ENCODE measurements around the gene MUSTN1. TPM values are rescaled to one million over a fixed set of nuclear protein-coding genes. Genes with fewer than 3 reads are reported as not detected.

Gene MUSTN1
- total RNA-seq, 1 experiment from 2014 or later: not detected

DNA sequence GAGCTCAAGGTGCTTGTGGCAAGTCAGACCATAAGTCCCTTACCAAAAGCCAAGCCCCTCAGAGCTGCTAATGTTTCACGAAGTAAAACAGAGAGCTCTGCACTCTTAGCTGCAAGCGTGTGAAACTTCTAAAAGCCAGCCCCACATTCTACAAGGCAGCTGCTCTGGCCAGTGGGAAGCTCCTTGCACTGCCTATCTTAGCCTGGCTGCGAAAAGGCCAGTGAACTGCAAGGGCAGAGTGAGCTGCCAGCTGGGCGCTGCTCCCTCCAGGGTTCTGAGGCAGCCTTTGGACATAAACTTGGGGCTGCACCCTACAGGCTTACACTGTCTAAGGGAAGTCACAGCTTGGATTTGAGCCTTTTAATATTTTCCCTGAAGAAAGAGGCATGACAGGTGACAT lies 2.2 kb upstream of the MUSTN1 start:
- Histone ChIP-seq H2AFZ (ENCODE audit: low read length) (no peak overlapping the region), H3K9me3 (ENCODE audit: low read length) (no peaks in the 10 kb centered on the region), H3K4me2 (ENCODE audit: low read depth, low read length, poor library complexity, severe bottlenecking) (no peak overlapping the region), H4K20me1 (ENCODE audit: insufficient read depth, low read depth, low read length) (no peaks in the 10 kb centered on the region), H3K27me3 (ENCODE audit: low read length) (no peaks in the 10 kb centered on the region), H3K4me1 (ENCODE audit: low read length) (no peaks in the 10 kb centered on the region), H3K4me3 (ENCODE audit: low read length) (no peak overlapping the region), H3K79me2 (ENCODE audit: low read length) (no peaks in the 10 kb centered on the region), H3K36me3 (ENCODE audit: insufficient read depth, low read length) (no peaks in the 10 kb centered on the region), H3K9ac (ENCODE audit: low read length) (no peak overlapping the region), H3K27ac (ENCODE audit: low read length) (no peak overlapping the region), H3K9me2 (replicated peaks; ENCODE audit: insufficient read depth, low read length) (no peaks in the 10 kb centered on the region)
- DNase-seq: no peak

- H3K9me2 ChIP-seq (replicated peaks; ENCODE audit: insufficient read depth, low read length): no peaks in the 10 kb centered on the region
- no peaks in the 10 kb centered on the region for H3K4me1 ChIP-seq (ENCODE audit: low read length)
- no peak overlapping the region for H3K4me2 ChIP-seq (ENCODE audit: low read depth, low read length, poor library complexity, severe bottlenecking)
- no peaks in the 10 kb centered on the region for H3K79me2 ChIP-seq (ENCODE audit: low read length)
- H3K9me3 ChIP-seq (ENCODE audit: low read length): no peaks in the 10 kb centered on the region
- H4K20me1 ChIP-seq (ENCODE audit: insufficient read depth, low read depth, low read length): no peaks in the 10 kb centered on the region
- no peak overlapping the region for H3K27ac ChIP-seq (ENCODE audit: low read length)
- DNase-seq: no peak
- no peaks in the 10 kb centered on the region for H3K27me3 ChIP-seq (ENCODE audit: low read length)
- no peaks in the 10 kb centered on the region for H3K36me3 ChIP-seq (ENCODE audit: insufficient read depth, low read length)
- H3K9ac ChIP-seq (ENCODE audit: low read length): no peak overlapping the region
- no peak overlapping the region for H2AFZ ChIP-seq (ENCODE audit: low read length)
- no peak overlapping the region for H3K4me3 ChIP-seq (ENCODE audit: low read length)
Observed at GRCh38 chr3:52836471-52836845, 1.6 kb upstream of the MUSTN1 start.

- DNase-seq: no peak
- Histone ChIP-seq H3K4me1 (ENCODE audit: low read length) (no peaks in the 10 kb centered on the region), H3K9ac (ENCODE audit: low read length) (no peak overlapping the region)
Observed at GRCh38 chr3:52835766-52836470, 1.1 kb upstream of the MUSTN1 start.

DNA sequence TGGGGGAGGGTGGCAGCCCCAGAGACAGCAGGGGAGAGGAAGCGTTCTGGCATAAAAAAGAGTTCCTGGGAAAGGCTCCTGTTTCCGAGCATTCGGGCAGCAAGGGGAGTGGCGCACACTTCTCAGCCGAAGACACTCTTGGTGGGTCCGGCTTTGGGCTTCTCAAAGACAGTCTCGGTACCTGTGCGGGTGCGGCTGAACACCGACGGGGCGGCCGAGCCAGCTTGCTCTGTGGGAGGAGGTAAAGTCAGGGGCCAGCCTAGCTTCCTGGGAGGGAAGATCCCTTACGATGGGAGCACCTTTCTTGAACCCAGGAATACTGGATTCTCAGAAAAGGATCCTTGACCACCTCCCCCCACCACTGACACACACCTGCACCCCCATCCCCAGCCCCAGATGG lies 1.6 kb downstream of the MUSTN1 start:
- no peak overlapping the region for H3K4me3 ChIP-seq (ENCODE audit: low read length)
- no peaks in the 10 kb centered on the region for H3K79me2 ChIP-seq (ENCODE audit: low read length)
- H3K9me2 ChIP-seq (replicated peaks; ENCODE audit: insufficient read depth, low read length): no peaks in the 10 kb centered on the region
- no peak overlapping the region for H3K27ac ChIP-seq (ENCODE audit: low read length)
- no peak for DNase-seq
- H3K4me1 ChIP-seq (ENCODE audit: low read length): no peaks in the 10 kb centered on the region
- H3K4me2 ChIP-seq (ENCODE audit: low read depth, low read length, poor library complexity, severe bottlenecking): no peak overlapping the region
- H3K27me3 ChIP-seq (ENCODE audit: low read length): no peaks in the 10 kb centered on the region
- no peak overlapping the region for H2AFZ ChIP-seq (ENCODE audit: low read length)
- H3K9ac ChIP-seq (ENCODE audit: low read length): no peak overlapping the region
- H3K9me3 ChIP-seq (ENCODE audit: low read length): no peaks in the 10 kb centered on the region
- H4K20me1 ChIP-seq (ENCODE audit: insufficient read depth, low read depth, low read length): no peaks in the 10 kb centered on the region
- no peaks in the 10 kb centered on the region for H3K36me3 ChIP-seq (ENCODE audit: insufficient read depth, low read length)

More at GRCh38 chr3:52835766-52836470, 1.1 kb upstream of the MUSTN1 start:
- no peaks in the 10 kb centered on the region for H3K79me2 ChIP-seq (ENCODE audit: low read length)
- no peaks in the 10 kb centered on the region for H3K9me2 ChIP-seq (replicated peaks; ENCODE audit: insufficient read depth, low read length)
- no peaks in the 10 kb centered on the region for H3K27me3 ChIP-seq (ENCODE audit: low read length)
- no peak overlapping the region for H2AFZ ChIP-seq (ENCODE audit: low read length)
- H3K9me3 ChIP-seq (ENCODE audit: low read length): no peaks in the 10 kb centered on the region
- H3K4me3 ChIP-seq (ENCODE audit: low read length): no peak overlapping the region
- H3K36me3 ChIP-seq (ENCODE audit: insufficient read depth, low read length): no peaks in the 10 kb centered on the region
- no peak overlapping the region for H3K27ac ChIP-seq (ENCODE audit: low read length)
- no peaks in the 10 kb centered on the region for H4K20me1 ChIP-seq (ENCODE audit: insufficient read depth, low read depth, low read length)
- no peak overlapping the region for H3K4me2 ChIP-seq (ENCODE audit: low read depth, low read length, poor library complexity, severe bottlenecking)

DNA sequence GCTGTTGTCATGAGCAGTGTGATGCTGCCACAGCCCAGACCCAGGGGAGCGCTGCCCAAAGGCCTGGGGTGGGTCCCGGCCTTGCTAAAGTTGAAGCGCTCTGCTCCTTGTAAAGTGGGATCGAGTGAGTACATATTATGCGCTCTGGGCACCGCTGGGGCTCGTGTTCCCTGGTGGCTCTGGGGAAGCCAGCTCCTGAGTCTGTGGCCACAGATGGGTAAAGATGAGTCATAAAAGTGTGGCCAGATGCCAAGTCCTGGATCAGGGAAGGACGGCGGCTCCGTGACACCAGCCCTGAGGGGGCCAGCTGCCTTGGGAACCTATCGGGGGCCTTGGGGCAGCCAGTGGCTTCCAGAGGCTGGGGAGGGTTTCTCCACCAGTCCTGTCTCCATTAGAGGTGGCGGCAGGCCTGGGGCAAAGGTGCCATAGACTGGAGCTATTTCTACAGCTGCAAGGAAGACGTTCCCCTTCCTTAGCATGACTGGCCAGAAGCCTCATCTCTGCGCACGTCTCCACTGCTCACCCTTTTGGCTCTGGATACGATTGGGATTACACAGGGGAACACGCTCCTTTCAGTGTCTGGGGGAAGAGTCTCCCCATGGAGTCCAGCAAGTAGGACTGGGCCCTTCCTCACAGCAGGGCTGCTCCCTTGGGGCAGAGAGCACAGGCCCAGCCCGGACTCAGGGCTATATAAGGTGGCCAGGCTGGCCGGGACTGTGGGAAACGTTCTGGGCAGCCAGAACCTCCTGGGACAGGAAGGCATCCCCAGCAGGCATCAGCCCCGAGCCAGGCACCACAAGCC lies 3.1 kb downstream of the MUSTN1 start:
- Histone ChIP-seq H3K4me3 (ENCODE audit: low read length) (no peak overlapping the region), H3K27ac (ENCODE audit: low read length) (no peak overlapping the region), H3K27me3 (ENCODE audit: low read length) (no peaks in the 10 kb centered on the region), H3K4me1 (ENCODE audit: low read length) (no peaks in the 10 kb centered on the region), H3K9me3 (ENCODE audit: low read length) (no peaks in the 10 kb centered on the region), H4K20me1 (ENCODE audit: insufficient read depth, low read depth, low read length) (no peaks in the 10 kb centered on the region), H3K9ac (ENCODE audit: low read length) (no peak overlapping the region), H2AFZ (ENCODE audit: low read length) (no peak overlapping the region), H3K79me2 (ENCODE audit: low read length) (no peaks in the 10 kb centered on the region), H3K36me3 (ENCODE audit: insufficient read depth, low read length) (no peaks in the 10 kb centered on the region), H3K9me2 (replicated peaks; ENCODE audit: insufficient read depth, low read length) (no peaks in the 10 kb centered on the region), H3K4me2 (ENCODE audit: low read depth, low read length, poor library complexity, severe bottlenecking) (no peak overlapping the region)
- no peak for DNase-seq

DNA sequence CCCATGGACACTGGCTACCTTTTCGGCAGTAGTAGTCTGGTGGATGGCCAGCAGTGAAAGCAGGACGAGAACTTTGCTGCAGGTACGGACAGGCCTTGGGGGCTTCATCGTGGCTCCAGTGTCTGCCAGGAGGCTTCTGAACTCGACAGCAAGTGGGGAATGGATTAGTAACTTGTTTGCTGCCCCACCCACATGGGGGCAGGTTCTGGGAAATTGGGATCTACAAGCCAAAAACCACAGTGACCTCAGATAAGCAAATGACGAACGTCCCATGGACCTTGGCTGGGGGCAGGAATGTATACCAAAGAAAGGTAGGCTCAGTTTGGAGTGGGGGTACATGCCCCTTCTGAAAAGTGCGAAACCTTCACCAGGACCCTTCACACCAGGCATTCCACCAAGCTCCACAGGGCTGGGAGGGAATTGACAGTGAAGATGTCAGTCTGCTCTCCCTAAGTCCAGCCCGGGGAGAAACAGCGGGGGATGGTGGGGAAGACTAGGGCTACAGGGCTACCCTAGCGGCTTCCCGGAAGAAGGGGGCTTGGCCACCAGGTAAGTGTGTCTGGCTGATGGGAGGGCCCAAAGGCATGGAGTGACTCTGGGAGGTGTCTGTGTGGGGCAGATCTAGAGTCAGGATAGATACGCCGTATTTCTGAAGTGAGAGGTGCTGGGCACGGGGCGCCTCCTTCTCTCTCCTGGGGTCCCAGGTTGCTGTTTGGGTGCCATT lies 4.1 kb downstream of the MUSTN1 start, which contains the start of gene ITIH4:
Gene ITIH4, minus strand, starts transcription at position 138 of the 724 bp plus-strand sequence. Its CDS starts 30 bp downstream, at position 108.
- H3K9ac ChIP-seq (ENCODE audit: low read length): no peak within 1 kb of the TSS
- no peak within 1 kb of the TSS for H3K4me3 ChIP-seq (ENCODE audit: low read length)
- no peaks in the 10 kb centered on the region for H4K20me1 ChIP-seq (ENCODE audit: insufficient read depth, low read depth, low read length)
- H3K27me3 ChIP-seq (ENCODE audit: low read length): no peaks in the 10 kb centered on the region
- no peak within 1 kb of the TSS for H3K27ac ChIP-seq (ENCODE audit: low read length)
- no peak for DNase-seq
- no peak within 1 kb of the TSS for H2AFZ ChIP-seq (ENCODE audit: low read length)
- H3K36me3 ChIP-seq (ENCODE audit: insufficient read depth, low read length): no peaks in the 10 kb centered on the region
- no peak within 1 kb of the TSS for H3K4me2 ChIP-seq (ENCODE audit: low read depth, low read length, poor library complexity, severe bottlenecking)
- H3K9me3 ChIP-seq (ENCODE audit: low read length): no peaks in the 10 kb centered on the region
- H3K9me2 ChIP-seq (replicated peaks; ENCODE audit: insufficient read depth, low read length): no peaks in the 10 kb centered on the region
- no peaks in the 10 kb centered on the region for H3K79me2 ChIP-seq (ENCODE audit: low read length)
- no peaks in the 10 kb centered on the region for H3K4me1 ChIP-seq (ENCODE audit: low read length)

- H2AFZ ChIP-seq (ENCODE audit: low read length): no peak overlapping the region
- H3K27me3 ChIP-seq (ENCODE audit: low read length): no peaks in the 10 kb centered on the region
- no peaks in the 10 kb centered on the region for H3K4me1 ChIP-seq (ENCODE audit: low read length)
- DNase-seq: no peak
- H3K36me3 ChIP-seq (ENCODE audit: insufficient read depth, low read length): no peaks in the 10 kb centered on the region
- no peaks in the 10 kb centered on the region for H4K20me1 ChIP-seq (ENCODE audit: insufficient read depth, low read depth, low read length)
- H3K27ac ChIP-seq (ENCODE audit: low read length): no peak overlapping the region
- no peaks in the 10 kb centered on the region for H3K79me2 ChIP-seq (ENCODE audit: low read length)
- H3K4me3 ChIP-seq (ENCODE audit: low read length): no peak overlapping the region
- H3K9me3 ChIP-seq (ENCODE audit: low read length): no peaks in the 10 kb centered on the region
- no peak overlapping the region for H3K9ac ChIP-seq (ENCODE audit: low read length)
- H3K9me2 ChIP-seq (replicated peaks; ENCODE audit: insufficient read depth, low read length): no peaks in the 10 kb centered on the region
- H3K4me2 ChIP-seq (ENCODE audit: low read depth, low read length, poor library complexity, severe bottlenecking): no peak overlapping the region
Observed at GRCh38 chr3:52829906-52830463, 4.8 kb downstream of the MUSTN1 start.

GRCh38 chr3:52829482-52829881 lies 5.3 kb downstream of the MUSTN1 start:
- Histone ChIP-seq H2AFZ (ENCODE audit: low read length) (no peak overlapping the region), H3K4me2 (ENCODE audit: low read depth, low read length, poor library complexity, severe bottlenecking) (no peak overlapping the region), H3K4me1 (ENCODE audit: low read length) (no peaks in the 10 kb centered on the region), H3K9me3 (ENCODE audit: low read length) (no peaks in the 10 kb centered on the region), H3K9ac (ENCODE audit: low read length) (no peak overlapping the region), H3K27ac (ENCODE audit: low read length) (no peak overlapping the region), H3K27me3 (ENCODE audit: low read length) (no peaks in the 10 kb centered on the region), H3K36me3 (ENCODE audit: insufficient read depth, low read length) (no peaks in the 10 kb centered on the region), H3K9me2 (replicated peaks; ENCODE audit: insufficient read depth, low read length) (no peaks in the 10 kb centered on the region), H3K4me3 (ENCODE audit: low read length) (no peak overlapping the region), H4K20me1 (ENCODE audit: insufficient read depth, low read depth, low read length) (no peaks in the 10 kb centered on the region), H3K79me2 (ENCODE audit: low read length) (no peaks in the 10 kb centered on the region)
- DNase-seq: no peak
